HuH-7.5 (cell line): Measurements from ENCODE around the gene BMPER.

ENCODE experiments used
- DNase-seq: peaks from one replicate; pipeline ENCODE4 v3.0.0; 2011; ENCODE audit warnings: low spot score

BMPER gene

GRCh38 chr7:33970536-33970935, 65.2 kb downstream of the BMPER start:
- DNase-seq, result no peak

DNA sequence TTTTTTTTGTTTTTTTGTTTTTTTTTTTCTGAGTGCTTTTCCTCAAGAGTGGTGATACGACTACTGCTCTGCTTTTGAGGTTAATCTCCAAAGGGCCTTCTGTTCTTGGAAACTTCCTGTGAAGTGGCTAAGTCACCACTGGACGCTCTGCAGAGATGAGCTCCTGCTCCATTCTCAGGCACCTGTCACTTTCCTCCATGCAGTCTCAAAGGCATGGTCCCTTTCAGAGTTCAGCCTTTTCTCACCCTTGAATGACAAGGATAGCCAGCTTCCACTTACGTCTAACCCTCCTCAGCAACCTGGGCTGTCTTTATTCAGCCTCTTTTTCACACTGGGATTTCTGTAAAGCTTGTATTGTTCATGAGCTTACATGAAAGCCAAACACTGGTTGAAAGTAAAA, 65.8 kb downstream of the BMPER start:
- DNase-seq, result no peak

DNA sequence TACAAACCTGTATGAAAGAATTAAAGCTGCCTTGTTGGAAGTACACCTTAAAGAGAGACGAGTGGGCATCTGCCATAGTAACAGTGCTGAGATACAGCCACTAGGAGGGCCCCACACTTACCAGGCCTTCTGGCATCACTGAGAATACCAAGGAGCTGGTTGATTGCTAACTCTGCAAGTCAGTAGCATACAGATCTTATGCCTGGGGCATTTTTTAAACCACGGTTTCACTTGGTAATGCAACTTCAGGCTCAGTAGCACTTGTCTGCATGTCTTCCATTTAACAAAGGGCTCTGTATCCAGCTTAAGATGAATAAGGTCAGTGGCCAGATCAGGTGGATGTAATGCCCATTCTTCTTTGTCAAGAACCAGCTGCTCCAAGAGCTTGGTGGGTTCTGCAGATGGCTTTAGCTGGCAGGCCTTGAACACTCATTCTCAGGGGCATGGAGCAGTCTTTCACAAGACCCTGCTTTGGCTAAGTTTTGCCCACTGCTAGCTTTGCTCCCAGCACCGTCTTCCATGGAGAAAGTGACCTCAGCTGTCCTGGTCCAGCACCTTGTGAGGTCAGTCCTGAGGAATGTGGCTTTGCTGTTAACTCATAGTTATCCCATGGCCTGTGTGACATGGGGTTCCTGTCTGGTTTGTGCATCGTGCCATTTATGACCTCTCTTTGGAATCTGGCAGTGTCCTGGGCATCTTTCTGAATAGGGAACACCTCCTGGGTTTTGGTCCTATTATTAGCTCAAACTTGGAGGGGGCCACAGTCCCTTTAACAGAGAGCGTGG, 68.1 kb downstream of the BMPER start:
- DNase-seq, result no peak

- no peak for DNase-seq
Observed at GRCh38 chr7:33979300-33979806, 74.0 kb downstream of the BMPER start.

DNA sequence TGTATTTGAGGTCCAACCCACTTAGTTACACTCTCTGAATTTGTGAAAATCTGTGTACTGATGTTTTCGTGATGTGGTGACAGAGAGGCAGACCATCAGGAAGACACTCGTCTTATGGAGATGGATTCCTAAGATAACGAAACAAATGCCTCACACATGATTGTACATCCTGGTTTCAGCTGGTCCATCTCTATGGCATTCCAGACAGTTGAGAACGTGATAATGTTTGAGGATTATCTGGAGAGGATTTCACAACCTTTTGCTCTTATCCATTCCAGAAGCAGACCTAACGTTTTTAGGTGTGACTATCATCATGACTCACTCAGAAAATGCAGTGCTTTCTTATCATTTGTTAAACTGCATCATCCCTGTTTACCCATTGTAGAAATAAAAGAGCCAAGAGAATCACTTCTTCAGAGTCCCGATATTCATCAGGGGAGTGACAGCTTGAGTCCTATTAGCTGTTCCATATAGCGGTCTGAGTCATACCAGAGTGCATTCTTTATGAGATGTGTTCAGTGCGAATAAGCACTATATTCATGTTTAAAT, 74.5 kb downstream of the BMPER start:
- DNase-seq, result no peak

DNA sequence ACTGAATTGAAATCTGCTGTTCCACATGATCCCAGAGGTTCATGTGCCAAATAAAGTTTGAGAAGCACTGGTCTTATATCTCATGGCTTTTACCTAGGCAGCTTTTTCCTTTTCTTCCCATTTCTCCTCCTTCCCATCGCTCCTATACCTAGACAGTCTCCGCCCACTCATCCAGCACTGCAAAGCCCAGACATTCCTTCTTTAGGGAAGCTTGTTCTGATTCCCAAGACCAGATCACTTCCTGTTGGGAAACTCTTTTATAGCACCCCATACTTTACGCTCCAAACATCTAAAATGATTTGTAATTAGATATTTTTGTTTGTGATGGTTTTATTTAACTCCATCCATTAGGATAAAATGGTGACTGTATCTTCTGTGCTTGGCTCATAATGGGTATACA, 75.9 kb downstream of the BMPER start:
- DNase-seq, result no peak

- no peak for DNase-seq
Observed at GRCh38 chr7:33981671-33982424, 76.5 kb downstream of the BMPER start.

DNA sequence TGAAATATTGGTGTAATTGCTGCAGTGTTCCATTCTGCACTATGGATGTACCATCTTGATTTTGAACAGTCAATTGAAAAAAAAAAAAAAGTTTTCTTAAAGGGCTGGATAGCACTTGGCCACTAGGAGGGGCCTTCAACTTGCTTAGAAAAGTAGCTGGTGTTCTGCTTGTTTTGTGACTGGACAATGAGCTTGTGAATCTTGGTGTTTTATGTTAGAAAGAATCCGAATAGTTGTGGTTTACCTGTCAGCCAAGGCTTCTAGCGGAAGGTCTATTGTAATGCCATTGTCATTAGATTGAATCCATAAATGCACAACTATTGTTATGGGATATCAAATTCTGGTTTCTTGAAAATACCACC, 77.1 kb downstream of the BMPER start:
- peak; percentile 10 for DNase-seq

DNA sequence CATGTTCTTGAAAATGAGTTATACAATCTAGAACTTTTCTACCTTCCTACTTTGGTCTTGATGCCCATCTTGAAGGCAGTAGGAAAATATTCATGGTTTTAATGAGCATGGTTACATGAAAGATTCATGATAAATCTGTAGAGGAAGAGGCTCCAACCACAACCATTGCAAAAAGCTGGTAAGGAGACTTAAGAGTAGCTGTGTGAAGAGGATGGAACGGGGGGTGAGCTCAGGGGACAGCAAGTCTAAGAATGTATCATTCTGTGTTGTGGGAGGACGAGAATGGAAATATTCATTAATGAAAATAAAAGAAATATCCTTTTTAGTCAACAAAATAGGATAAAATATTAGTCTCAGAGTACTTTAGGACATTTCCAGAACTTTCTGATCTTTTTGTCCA, 81.1 kb downstream of the BMPER start:
- DNase-seq, result no peak

- no peak for DNase-seq
Observed at GRCh38 chr7:33986951-33987947, 81.9 kb downstream of the BMPER start.

DNA sequence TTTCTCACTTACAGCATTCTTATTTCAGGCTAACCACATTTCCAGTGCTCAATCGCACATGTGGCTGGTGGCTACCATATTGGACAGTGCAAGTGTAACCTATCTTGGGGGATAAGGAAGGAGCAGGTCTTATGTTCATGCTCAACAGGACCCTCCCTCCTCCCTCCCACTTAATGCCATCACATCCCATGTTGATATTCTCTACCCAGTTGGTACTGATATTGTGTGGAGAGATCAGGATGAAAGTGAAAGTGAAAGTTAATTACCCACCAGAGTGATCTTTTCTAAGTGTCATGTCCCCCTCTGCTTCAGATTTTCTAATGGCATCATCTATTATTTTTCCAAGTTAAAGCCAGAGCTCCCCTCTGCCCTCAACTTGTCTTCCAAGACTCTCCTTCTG, 91.6 kb downstream of the BMPER start:
- DNase-seq, result no peak

GRCh38 chr7:33998476-33998875, 93.1 kb downstream of the BMPER start:
- no peak for DNase-seq

- DNase-seq, result no peak
Observed at GRCh38 chr7:34011017-34011695, 105.8 kb downstream of the BMPER start.

DNA sequence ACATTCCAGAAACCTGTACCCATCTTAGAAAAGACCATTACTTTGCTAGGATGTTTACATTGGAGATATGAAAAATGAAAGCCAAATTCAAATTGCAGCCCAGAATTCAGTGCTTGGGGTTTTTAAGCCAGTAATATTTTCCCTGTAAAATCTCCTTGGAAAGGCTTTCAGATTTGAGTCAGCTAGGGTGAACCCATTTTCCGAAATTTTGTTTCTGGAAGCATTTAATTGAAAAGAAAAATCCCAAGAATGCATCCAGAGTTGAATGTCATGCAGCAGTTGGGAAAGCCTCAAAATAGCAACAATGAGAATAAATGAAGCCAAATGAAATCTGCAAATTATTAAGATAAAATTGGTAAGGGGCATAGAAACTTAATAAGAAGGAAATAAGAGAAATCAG, 106.4 kb downstream of the BMPER start:
- DNase-seq, result no peak

- DNase-seq, result no peak
Observed at GRCh38 chr7:34013421-34013820, 108.1 kb downstream of the BMPER start.

DNA sequence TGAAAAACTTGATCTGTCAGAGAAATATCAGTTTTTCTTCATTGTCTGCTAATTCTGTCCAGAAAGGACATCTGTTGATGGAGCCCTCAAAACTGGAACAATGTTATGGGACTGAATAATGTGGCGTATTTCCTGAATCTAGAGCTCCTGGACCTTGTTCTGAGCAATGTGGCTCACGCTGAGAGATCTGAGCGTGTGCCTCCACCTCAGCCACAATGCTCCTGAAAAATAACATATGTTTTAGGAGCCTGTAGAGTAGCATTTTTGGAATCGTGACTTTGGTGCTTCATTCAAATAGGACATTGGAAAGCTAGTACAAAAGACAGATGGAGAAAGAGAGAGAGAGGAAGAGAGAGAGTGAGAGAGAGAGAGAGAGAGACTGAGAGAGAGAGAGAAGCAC, 110.3 kb downstream of the BMPER start:
- DNase-seq, result no peak

GRCh38 chr7:34016876-34017275, 111.5 kb downstream of the BMPER start:
- no peak for DNase-seq

DNA sequence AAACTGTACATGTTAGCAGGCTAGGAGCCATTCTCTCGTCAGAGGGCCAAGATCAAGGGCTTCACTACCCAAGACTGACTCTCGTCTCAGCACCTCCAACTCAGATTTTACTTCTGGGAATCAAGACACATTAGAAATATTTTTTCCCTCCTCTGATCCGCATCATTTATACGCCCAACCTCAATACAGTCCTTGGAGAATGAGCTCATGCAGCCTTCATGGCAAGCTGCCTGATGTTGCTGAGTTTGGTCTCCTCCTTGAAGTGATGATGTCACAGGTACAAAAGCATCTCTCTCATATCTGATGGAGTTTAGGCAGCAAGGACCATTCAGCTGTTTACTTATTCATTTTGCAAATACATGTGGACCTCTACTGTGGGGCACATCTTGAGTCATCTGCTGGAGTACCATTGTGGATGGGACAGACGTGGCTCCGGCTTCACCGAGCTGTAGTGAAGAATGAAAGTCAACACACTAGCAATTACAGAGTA, 114.0 kb downstream of the BMPER start:
- no peak for DNase-seq

- DNase-seq, result no peak
Observed at GRCh38 chr7:34022626-34023025, 117.3 kb downstream of the BMPER start.

- no peak for DNase-seq
Observed at GRCh38 chr7:34025600-34025999, 120.3 kb downstream of the BMPER start.
